ENCODE measurements around the gene SLC46A2. TPM values are rescaled to one million over a fixed set of nuclear protein-coding genes. Genes with fewer than 3 reads are reported as not detected.

The SLC46A2 gene
- total RNA-seq, 5 donors from 2014 or later (not counting 1 experiment from before 2014, with no cell fraction given) = not detected

GRCh38 chr9:112880650-112881049 lies 10.0 kb downstream of the SLC46A2 start:
- H3K9me3 Mint-ChIP-seq = no peaks in the 10 kb centered on the region
- CTCF ChIA-PET = no interaction called here

GRCh38 chr9:112878752-112879151 lies 11.9 kb downstream of the SLC46A2 start:
- Mint-ChIP-seq H3K4me3 (no peak overlapping the region), H3K9me3 (no peaks in the 10 kb centered on the region), H3K36me3 (peaks cover 43% of the 10 kb centered on the region), H3K4me1 (no peaks in the 10 kb centered on the region), H3K27ac (no peak overlapping the region), H3K27me3 (no peaks in the 10 kb centered on the region)
- H3K36me3 ChIP-seq (ENCODE audit: control insufficient read depth in 2 of 2, extremely low read depth in 1 of 2, insufficient read depth in 1 of 2, low read length in 1 of 2) = no peaks in the 10 kb centered on the region
- POLR2A ChIA-PET = interaction anchor here in 1 of 2 donors (0.6 kb wide), 1 partner anchor 11 kb away, joined by 3 read pairs; no protein-coding TSS in a partner anchor
- DNase-seq (no peak), ATAC-seq (replicated peaks in 1 of 4) (no peak)
- no peak overlapping the region for H3K27ac ChIP-seq (ENCODE audit: low read length)
- no peak overlapping the region for H3K4me3 ChIP-seq (ENCODE audit: control insufficient read depth in 1 of 2, extremely low read depth in 1 of 2, low read length in 1 of 2)
- WGBS (ENCODE audit: insufficient coverage) = no CpG with 5 or more reads among the region's 2 CpGs
- CTCF ChIA-PET = interaction anchor here in 1 of 2 donors (0.5 kb wide), 1 partner anchor 775 kb away, joined by 4 read pairs; no protein-coding TSS in a partner anchor
- no peaks in the 10 kb centered on the region for H3K4me1 ChIP-seq (ENCODE audit: control insufficient read depth in 1 of 2, extremely low read depth in 1 of 2, insufficient read depth in 2 of 2, low read length in 2 of 2)
- no peaks in the 10 kb centered on the region for H3K9me3 ChIP-seq
- no peaks in the 10 kb centered on the region for H3K27me3 ChIP-seq (replicated peaks in 1 of 2; ENCODE audit: control insufficient read depth in 2 of 2, extremely low read depth in 1 of 2, insufficient read depth in 2 of 2, low read length in 1 of 2)

More at GRCh38 chr9:112880650-112881049, 10.0 kb downstream of the SLC46A2 start:
- no peaks in the 10 kb centered on the region for H3K27me3 Mint-ChIP-seq
- no peaks in the 10 kb centered on the region for H3K9me3 ChIP-seq
- no peaks in the 10 kb centered on the region for H3K4me1 Mint-ChIP-seq
- peaks cover 31% of the 10 kb centered on the region for H3K36me3 Mint-ChIP-seq
- H3K27me3 ChIP-seq (replicated peaks in 1 of 2; ENCODE audit: control insufficient read depth in 2 of 2, extremely low read depth in 1 of 2, insufficient read depth in 2 of 2, low read length in 1 of 2) = no peaks in the 10 kb centered on the region
- H3K27ac ChIP-seq (ENCODE audit: low read length) = no peak overlapping the region
- H3K27ac Mint-ChIP-seq = no peak overlapping the region
- POLR2A ChIA-PET = no interaction called here
- H3K4me1 ChIP-seq (ENCODE audit: control insufficient read depth in 1 of 2, extremely low read depth in 1 of 2, insufficient read depth in 2 of 2, low read length in 2 of 2) = no peaks in the 10 kb centered on the region
- no peaks in the 10 kb centered on the region for H3K36me3 ChIP-seq (ENCODE audit: control insufficient read depth in 2 of 2, extremely low read depth in 1 of 2, insufficient read depth in 1 of 2, low read length in 1 of 2)
- no peak overlapping the region for H3K4me3 Mint-ChIP-seq
- ATAC-seq (replicated peaks in 1 of 4) = no peak
- DNase-seq = no peak
- no peak overlapping the region for H3K4me3 ChIP-seq (ENCODE audit: control insufficient read depth in 1 of 2, extremely low read depth in 1 of 2, low read length in 1 of 2)
- no CpG with 5 or more reads among the region's 1 CpG for WGBS (ENCODE audit: insufficient coverage)

GRCh38 chr9:112873773-112874405 lies 16.8 kb downstream of the SLC46A2 start:
- WGBS (ENCODE audit: insufficient coverage) = no CpG with 5 or more reads among the region's 4 CpGs
- H3K9me3 Mint-ChIP-seq = no peaks in the 10 kb centered on the region
- no peak for DNase-seq
- Histone ChIP-seq H3K4me3 (ENCODE audit: control insufficient read depth in 1 of 2, extremely low read depth in 1 of 2, low read length in 1 of 2) (no peak overlapping the region), H3K36me3 (ENCODE audit: control insufficient read depth in 2 of 2, extremely low read depth in 1 of 2, insufficient read depth in 1 of 2, low read length in 1 of 2) (peaks cover 4 to 15% of the 10 kb centered on the region in 2 donors), H3K4me1 (ENCODE audit: control insufficient read depth in 1 of 2, extremely low read depth in 1 of 2, insufficient read depth in 2 of 2, low read length in 2 of 2) (no peaks in the 10 kb centered on the region), H3K9me3 (no peaks in the 10 kb centered on the region), H3K27ac (ENCODE audit: low read length) (no peak overlapping the region), H3K27me3 (replicated peaks in 1 of 2; ENCODE audit: control insufficient read depth in 2 of 2, extremely low read depth in 1 of 2, insufficient read depth in 2 of 2, low read length in 1 of 2) (no peaks in the 10 kb centered on the region)
- no peak for ATAC-seq (replicated peaks in 1 of 4)
- no peaks in the 10 kb centered on the region for H3K27me3 Mint-ChIP-seq
- H3K27ac Mint-ChIP-seq = no peak overlapping the region
- ChIA-PET CTCF (no interaction called here), POLR2A (no interaction called here)
- H3K4me3 Mint-ChIP-seq = no peak overlapping the region
- no peaks in the 10 kb centered on the region for H3K4me1 Mint-ChIP-seq
- H3K36me3 Mint-ChIP-seq = peaks cover 67% of the 10 kb centered on the region

- H3K36me3 Mint-ChIP-seq = peaks cover 76% of the 10 kb centered on the region
- Histone ChIP-seq H3K4me1 (ENCODE audit: control insufficient read depth in 1 of 2, extremely low read depth in 1 of 2, insufficient read depth in 2 of 2, low read length in 2 of 2) (no peaks in the 10 kb centered on the region), H3K4me3 (ENCODE audit: control insufficient read depth in 1 of 2, extremely low read depth in 1 of 2, low read length in 1 of 2) (no peak overlapping the region), H3K36me3 (ENCODE audit: control insufficient read depth in 2 of 2, extremely low read depth in 1 of 2, insufficient read depth in 1 of 2, low read length in 1 of 2) (peaks cover 9 to 20% of the 10 kb centered on the region in 2 donors), H3K27me3 (replicated peaks in 1 of 2; ENCODE audit: control insufficient read depth in 2 of 2, extremely low read depth in 1 of 2, insufficient read depth in 2 of 2, low read length in 1 of 2) (no peaks in the 10 kb centered on the region), H3K27ac (ENCODE audit: low read length) (no peak overlapping the region), H3K9me3 (no peaks in the 10 kb centered on the region)
- H3K4me1 Mint-ChIP-seq = no peaks in the 10 kb centered on the region
- H3K27ac Mint-ChIP-seq = no peak overlapping the region
- 63% methylated on average over 4 of the region's 4 CpGs for WGBS (ENCODE audit: insufficient coverage)
- POLR2A ChIA-PET = no interaction called here
- H3K4me3 Mint-ChIP-seq = no peak overlapping the region
- DNase-seq (no peak), ATAC-seq (replicated peaks in 1 of 4) (no peak)
- CTCF ChIA-PET = no interaction called here
- H3K9me3 Mint-ChIP-seq = no peaks in the 10 kb centered on the region
- no peaks in the 10 kb centered on the region for H3K27me3 Mint-ChIP-seq
Observed at GRCh38 chr9:112872019-112872418, 18.7 kb downstream of the SLC46A2 start.

GRCh38 chr9:112870556-112870955 lies 20.1 kb downstream of the SLC46A2 start:
- no peaks in the 10 kb centered on the region for H3K4me1 Mint-ChIP-seq
- ATAC-seq (replicated peaks in 1 of 4) (no peak), DNase-seq (no peak)
- ChIA-PET POLR2A (no interaction called here), CTCF (no interaction called here)
- Histone ChIP-seq H3K9me3 (no peaks in the 10 kb centered on the region), H3K4me1 (ENCODE audit: control insufficient read depth in 1 of 2, extremely low read depth in 1 of 2, insufficient read depth in 2 of 2, low read length in 2 of 2) (no peaks in the 10 kb centered on the region), H3K27me3 (replicated peaks in 1 of 2; ENCODE audit: control insufficient read depth in 2 of 2, extremely low read depth in 1 of 2, insufficient read depth in 2 of 2, low read length in 1 of 2) (no peaks in the 10 kb centered on the region), H3K4me3 (ENCODE audit: control insufficient read depth in 1 of 2, extremely low read depth in 1 of 2, low read length in 1 of 2) (no peak overlapping the region), H3K27ac (ENCODE audit: low read length) (no peak overlapping the region), H3K36me3 (ENCODE audit: control insufficient read depth in 2 of 2, extremely low read depth in 1 of 2, insufficient read depth in 1 of 2, low read length in 1 of 2) (peaks cover 9 to 30% of the 10 kb centered on the region in 2 donors)
- H3K9me3 Mint-ChIP-seq = no peaks in the 10 kb centered on the region
- WGBS (ENCODE audit: insufficient coverage) = 72% methylated on average over 3 of the region's 6 CpGs
- no peaks in the 10 kb centered on the region for H3K27me3 Mint-ChIP-seq
- no peak overlapping the region for H3K4me3 Mint-ChIP-seq
- no peak overlapping the region for H3K27ac Mint-ChIP-seq
- peaks cover 72% of the 10 kb centered on the region for H3K36me3 Mint-ChIP-seq

GRCh38 chr9:112869917-112870316 lies 20.8 kb downstream of the SLC46A2 start:
- ChIA-PET CTCF (interaction anchor here in 1 of 2 donors (0.7 kb wide), 1 partner anchor 33 kb away, joined by 5 read pairs; no protein-coding TSS in a partner anchor), POLR2A (no interaction called here)
- no peaks in the 10 kb centered on the region for H3K4me1 ChIP-seq (ENCODE audit: control insufficient read depth in 1 of 2, extremely low read depth in 1 of 2, insufficient read depth in 2 of 2, low read length in 2 of 2)
- 97% methylated on average over 4 of the region's 5 CpGs for WGBS (ENCODE audit: insufficient coverage)
- H3K36me3 ChIP-seq (ENCODE audit: control insufficient read depth in 2 of 2, extremely low read depth in 1 of 2, insufficient read depth in 1 of 2, low read length in 1 of 2) = peaks cover 9 to 34% of the 10 kb centered on the region in 2 donors
- no peak overlapping the region for H3K27ac ChIP-seq (ENCODE audit: low read length)
- no peak overlapping the region for H3K4me3 ChIP-seq (ENCODE audit: control insufficient read depth in 1 of 2, extremely low read depth in 1 of 2, low read length in 1 of 2)
- Mint-ChIP-seq H3K36me3 (peaks cover 69% of the 10 kb centered on the region), H3K9me3 (no peaks in the 10 kb centered on the region), H3K27me3 (no peaks in the 10 kb centered on the region), H3K4me3 (no peak overlapping the region), H3K27ac (no peak overlapping the region), H3K4me1 (no peaks in the 10 kb centered on the region)
- no peaks in the 10 kb centered on the region for H3K27me3 ChIP-seq (replicated peaks in 1 of 2; ENCODE audit: control insufficient read depth in 2 of 2, extremely low read depth in 1 of 2, insufficient read depth in 2 of 2, low read length in 1 of 2)
- no peak for ATAC-seq (replicated peaks in 1 of 4)
- H3K9me3 ChIP-seq = no peaks in the 10 kb centered on the region
- no peak for DNase-seq
